HG02759 (cell line): Measurements from ENCODE around the gene TMEM163.
"Not testable (repeated sequence)": the region's sequence is repeated elsewhere in the genome, so short reads cannot be mapped to it uniquely, and the experiment has no call there.

Experiments used
- ATAC-seq: cut with Tn5 transposase; IDR thresholded peaks from one replicate; pipeline ENCODE4 v1.9.1; 2021; ENCODE audit warnings: mild to moderate bottlenecking, moderate library complexity; ENCODE audit not compliant: unreplicated experiment

TMEM163 gene

GRCh38 chr2:134718817-134719814 is at the start of gene TMEM163:
TSS of gene TMEM163 (minus strand) at chr2:134719000.
- ATAC-seq, result peak; percentile 71

- no peak for ATAC-seq
These were observed 47.8 kb upstream of the TMEM163 start for GRCh38 chr2:134766583-134766982.

DNA sequence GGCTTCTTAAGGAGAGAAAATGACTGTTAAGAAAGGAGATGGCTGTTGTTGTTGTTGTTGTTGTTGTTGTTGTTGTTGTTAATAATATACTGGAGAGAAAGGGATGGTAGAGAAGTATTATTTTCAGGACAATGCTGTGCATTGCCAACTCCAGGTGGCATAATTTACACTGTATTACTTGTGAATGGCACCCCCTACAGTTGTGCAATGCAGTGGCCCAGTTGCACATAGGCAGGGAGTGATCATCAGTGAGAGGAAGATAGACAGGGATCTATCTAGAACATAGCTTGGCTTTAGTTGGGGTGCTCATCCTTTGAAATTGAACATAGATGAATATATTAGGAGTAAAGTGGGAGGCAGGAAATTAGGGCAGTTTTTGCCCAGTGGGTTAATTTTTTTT is 47.2 kb upstream of the TMEM163 start:
- ATAC-seq, result no peak

DNA sequence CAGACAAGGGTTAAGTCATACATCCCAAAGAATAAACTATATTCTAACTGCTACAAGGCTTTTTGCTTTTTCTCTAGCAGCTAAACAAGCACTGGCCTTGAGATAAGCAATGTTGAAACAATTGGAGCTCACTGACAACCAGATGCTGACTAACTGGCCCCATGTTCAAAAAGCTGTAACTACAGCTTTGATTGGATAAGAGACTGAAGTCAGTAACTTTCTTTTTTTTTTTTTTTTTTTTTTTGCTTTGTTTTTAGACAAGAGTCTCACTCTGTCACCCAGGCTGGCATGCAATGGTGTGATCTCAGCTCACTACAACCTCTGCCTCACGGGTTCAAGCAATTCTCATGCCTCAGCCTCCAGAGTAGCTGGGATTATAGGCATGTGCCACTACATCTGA is 45.4 kb upstream of the TMEM163 start:
- no peak for ATAC-seq

GRCh38 chr2:134763164-134763710 is 44.4 kb upstream of the TMEM163 start:
- ATAC-seq, result no peak

DNA sequence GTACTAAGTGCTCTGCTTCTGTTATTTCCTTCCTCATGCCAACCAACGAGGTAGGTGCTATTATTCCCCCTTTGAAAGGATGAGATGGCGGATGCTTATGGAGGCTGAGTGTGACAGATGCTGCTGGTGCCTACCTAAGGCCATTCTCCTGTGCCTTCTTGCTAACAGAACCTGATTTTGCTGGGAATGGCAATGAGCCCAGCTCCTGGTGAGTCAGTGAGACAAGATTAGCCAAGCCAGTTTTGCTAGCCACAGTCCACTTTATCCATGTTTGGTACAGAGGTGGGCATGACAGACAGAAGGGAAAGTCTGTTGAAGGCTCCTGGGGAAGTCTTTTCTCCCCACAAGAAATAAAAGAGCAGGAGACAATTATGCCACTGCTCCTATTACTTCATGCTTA is 43.7 kb upstream of the TMEM163 start:
- no peak for ATAC-seq

DNA sequence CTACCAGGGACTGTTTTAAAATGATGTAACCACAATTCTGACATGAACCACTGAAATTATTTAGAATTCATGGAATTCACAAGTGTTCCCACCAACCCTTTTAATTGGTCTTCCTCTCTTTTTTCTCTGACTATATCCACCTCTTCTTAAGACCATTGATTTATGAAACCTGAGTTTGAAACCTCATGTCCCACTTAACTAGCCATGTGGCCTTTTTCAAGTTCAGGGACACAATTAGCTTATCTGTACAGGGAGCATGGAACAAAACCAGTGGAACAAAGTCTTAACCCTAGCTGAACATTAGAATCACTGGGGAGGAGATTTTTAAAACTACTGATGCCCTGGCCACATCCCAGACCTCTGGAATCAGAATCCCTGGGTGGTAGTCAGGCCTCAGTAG is 41.6 kb upstream of the TMEM163 start:
- no peak for ATAC-seq

DNA sequence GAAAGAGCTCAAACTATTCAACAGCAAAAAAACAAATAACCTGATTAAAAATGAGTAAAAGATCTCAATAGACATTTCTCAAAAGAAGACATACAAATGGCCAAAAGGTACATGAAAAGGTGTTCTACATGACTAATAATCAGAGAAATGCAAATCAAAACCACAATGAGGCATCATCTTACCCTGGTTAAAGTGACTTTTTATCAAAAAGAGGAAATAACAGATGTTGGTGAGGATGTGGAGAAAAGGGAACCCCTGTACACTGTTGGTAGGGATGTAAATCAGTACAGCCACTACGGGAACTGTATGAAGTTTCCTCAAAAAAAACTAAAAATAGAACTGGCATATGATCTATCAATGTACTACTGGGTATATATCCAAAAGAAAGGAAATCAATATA is 39.8 kb upstream of the TMEM163 start:
- peak; percentile 91 for ATAC-seq

GRCh38 chr2:134751981-134752380 is 33.2 kb upstream of the TMEM163 start:
- ATAC-seq, result not testable (repeated sequence)

DNA sequence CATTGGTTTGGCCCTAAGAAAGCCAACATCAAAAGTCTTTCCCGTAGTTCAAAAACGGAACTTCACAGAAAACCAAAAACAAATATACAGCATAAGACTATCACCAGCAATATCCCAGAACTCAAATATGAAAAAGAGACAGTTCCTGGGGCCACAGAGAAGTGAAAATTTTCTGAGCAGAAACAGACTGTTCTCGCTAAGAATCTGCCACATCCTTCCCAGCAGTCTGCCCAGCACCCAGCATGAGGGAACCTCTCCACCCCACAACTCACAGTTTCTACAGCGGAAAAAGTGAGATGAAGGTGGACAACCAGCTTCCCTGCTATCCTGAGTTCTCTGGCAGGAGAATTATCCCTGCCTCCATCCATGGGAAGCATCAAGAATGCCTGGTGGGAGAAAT is 26.7 kb upstream of the TMEM163 start:
- no peak for ATAC-seq

DNA sequence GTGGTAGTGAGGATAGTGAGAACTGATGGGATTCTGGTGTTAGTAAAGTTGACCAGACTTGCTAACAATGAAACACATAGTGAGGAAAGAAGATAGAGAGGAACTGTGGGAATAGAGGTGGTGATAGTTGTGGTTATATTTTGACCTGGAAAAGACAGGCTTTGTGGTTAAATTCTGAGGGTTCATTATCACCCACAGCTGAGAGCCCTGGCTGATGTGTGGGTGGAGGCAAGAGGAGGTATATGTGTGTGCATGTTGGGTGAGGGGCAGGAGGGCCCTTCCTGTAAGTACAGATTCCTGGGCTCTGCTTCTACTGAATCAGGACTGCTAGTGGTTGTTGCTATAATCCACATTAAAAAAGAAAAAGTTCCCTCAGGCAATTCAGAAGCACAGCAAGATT is 26.2 kb upstream of the TMEM163 start:
- ATAC-seq, result no peak

DNA sequence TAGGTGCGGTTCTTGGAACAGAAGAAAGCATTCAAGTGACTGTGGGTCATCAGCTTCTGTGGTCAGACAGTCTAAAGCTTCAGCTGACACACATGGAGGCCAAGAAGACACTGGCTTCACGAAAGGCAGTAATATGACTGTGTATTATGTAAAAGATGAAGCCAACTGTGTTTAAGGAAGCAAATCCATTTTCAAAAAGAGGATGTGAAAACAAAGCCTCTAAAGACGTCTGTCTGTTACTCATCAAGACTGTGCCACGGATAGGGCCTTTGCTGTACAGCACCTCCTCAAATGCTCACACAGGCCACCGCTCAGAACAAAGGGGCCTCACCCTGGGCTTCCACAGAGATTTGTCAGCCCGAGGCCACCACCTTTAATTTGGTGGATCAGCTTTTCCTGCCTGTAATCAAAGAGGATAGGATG is 21.1 kb upstream of the TMEM163 start:
- ATAC-seq, result peak; percentile 90

DNA sequence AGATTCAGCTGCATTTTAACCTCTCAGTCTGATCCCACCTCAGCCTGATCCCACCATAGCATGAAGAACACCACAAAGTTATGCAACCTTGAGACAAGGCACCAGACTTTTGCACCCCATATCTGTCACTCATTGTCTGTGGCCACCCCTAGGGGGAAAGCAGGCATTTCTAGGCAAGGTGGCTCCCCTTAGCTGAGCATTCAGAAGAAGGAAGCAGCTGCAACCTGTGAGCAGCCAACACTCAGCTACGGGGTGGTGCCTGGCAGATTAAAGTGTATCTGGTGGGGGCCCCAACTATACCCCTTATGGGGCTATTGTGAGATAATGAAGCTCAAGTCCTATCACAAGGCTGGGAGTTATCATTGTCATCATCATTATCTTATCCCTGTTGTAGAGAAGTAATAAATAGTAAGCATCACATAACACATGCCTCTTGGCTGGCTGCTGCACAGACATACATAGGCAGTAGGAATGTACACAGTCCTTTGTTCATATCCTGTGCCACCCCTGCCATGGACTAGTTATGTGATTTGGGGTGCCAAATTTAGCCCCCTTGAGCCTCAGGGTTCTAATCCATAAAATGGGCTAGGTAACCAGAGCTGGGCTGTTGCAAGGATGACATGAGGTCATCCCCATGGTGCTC is 20.6 kb upstream of the TMEM163 start:
- ATAC-seq, result no peak

- ATAC-seq, result no peak
These were observed 19.5 kb upstream of the TMEM163 start for GRCh38 chr2:134738141-134738870.

- peak; percentile 14 for ATAC-seq
These were observed 18.9 kb upstream of the TMEM163 start for GRCh38 chr2:134737671-134738070.

DNA sequence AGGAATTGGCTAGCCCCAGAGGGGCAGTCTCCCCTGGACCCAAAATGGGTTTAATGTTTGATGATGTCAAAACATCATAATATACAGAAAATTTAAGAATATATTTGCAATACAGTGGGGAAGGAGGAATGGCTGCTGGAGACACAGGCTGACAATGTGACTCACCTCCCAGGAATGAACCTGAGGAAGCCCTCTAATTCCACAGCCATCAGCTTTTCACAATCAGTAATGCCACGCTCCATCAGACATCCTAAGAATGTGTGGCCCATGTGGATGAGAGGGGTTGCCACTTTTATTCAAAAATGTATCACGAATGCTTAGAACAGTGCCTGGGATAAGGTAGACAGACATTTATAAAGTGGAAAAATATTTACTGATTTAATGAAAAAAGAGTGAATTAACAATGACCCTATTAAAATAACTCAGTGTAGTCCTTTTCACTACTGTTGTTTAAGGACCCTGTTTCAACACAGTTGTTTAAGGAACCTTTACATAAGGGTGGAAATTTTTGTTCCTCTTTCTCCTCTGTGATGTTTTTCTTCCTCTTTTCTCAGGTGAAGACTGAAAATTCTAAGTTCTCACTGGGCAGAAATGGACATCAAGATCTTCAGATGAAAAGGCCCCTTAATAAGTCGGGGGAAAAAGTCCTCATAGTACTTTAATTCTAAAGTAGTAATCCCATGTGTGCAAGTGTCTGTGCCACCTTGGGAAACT is 17.5 kb upstream of the TMEM163 start:
- no peak for ATAC-seq

DNA sequence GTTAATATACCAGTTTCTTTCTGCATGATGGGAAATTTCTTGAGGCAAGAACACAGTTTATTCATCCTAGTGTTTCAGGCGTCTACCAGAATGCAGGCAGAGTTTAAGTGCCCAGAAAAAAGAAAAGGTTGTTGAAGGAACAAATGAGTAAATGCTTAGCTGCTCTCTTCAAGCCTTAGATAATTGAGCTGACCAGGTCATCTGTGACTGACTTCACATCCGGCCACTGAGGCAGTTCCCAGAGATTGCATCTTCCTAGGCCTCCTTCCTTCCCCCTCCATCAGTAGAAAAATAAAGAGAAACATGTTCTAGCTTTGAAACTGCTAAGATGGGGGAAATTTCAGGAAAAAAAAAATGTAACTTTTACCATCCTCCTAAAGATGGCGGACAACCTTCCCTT is 9.4 kb upstream of the TMEM163 start:
- ATAC-seq, result no peak

DNA sequence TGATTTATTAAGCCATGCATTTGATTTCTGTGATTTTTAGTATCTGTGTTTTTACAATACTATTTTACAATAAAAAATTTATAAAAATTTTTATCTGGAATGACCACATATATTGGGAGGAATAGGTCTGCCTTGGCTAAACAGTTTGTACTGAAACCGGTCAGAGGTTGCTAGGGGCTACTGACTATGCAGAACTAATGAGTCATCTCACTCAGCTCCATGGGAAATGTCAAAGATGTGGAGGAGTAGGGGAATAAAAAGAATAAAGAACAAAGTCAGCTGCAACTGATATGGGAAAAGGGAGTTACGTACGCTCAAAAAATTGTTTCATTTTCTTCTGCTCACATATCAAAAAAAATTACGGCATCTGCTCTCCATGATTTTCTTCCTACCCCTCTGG is 8.6 kb upstream of the TMEM163 start:
- no peak for ATAC-seq

DNA sequence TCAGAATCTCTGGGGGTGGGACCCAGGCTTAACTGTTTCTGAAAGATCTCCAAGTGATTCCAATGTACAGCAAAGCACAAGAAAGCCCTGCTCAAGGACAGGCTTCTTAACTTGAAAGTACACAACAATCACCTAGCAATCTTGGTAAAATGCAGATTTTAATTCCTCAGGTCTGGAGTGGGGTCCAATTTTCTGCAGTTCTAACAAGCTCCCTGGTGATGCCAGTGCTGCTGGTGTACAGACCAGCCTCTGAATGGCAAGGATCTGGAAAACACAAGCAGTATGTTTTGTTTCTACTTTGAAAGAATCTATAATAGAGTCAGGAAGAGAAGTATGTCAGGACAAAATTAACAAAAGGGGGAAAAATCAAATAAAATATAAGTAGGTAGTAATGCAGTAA is 7.8 kb upstream of the TMEM163 start:
- no peak for ATAC-seq

DNA sequence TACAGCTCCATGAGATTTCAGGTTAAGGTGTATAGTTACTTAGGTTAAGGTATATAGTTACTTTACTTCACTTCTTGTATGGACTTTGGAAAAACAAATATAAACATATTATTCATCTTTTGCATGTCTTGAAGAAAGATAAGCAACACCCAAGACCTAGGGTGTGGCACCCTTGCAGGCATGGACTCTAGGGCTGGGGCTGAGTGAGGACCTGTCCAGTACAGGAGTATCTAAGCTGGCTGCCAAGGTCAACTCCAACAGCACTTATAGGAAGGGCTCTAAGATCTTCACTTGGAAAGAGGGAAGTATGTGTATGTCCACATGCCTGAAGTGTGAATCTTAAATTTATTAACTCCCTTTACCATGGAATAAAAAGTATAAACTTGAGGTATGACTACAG is 7.1 kb upstream of the TMEM163 start:
- ATAC-seq, result no peak

DNA sequence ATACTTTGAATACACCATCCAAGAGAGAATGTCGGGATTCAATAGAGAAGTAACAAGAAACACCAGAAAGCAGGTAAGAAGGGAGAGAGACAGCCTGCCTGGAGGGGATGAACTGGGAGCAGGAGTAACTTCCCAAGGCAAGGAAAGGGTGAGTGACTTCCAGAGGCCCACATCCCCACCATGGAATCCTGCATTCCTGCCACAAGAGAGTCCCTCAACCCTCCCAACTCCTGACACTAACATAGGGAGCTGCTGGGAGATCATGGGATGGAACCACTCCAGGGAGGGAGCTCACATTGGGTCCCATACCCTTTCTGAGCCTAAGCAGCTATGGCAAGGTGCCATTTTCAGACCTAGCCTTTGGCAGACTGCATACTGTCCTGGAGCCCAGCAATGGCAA is 5.5 kb upstream of the TMEM163 start:
- ATAC-seq, result no peak
